GM23338 (cell line): ENCODE measurements around the gene RBBP8. TPM values are rescaled to one million over a fixed set of nuclear protein-coding genes. Genes with fewer than 3 reads are reported as not detected.
A peak's percentile ranks its signal among the peaks of the same experiment; 100 is the strongest.

Experiments used
- ATAC-seq: fragments of 200-7000 bp; cut with Tn5 transposase; 3 replicates; pipeline ENCODE4 v1.9.1; 2020
- DNase-seq: peaks from one replicate; pipeline ENCODE4 v3.0.0-alpha.2; 2015; ENCODE audit warnings: low spot score
- H2AFZ ChIP-seq: fragments of 200-600 bp; sonication (generic); 2 replicates; pipeline ENCODE4 v1.8.0; 2016; ENCODE audit warnings: antibody characterized with exemption, mild to moderate bottlenecking, moderate library complexity
- H3F3A ChIP-seq: fragments of 200-600 bp; sonication (generic); replicated peaks from 2 replicates; pipeline ENCODE4 v1.8.0; 2017; ENCODE audit warnings: antibody characterized with exemption, mixed run types, low read depth
- H3K27ac ChIP-seq: fragments of 200-600 bp; sonication (generic); 2 replicates; pipeline ENCODE4 v1.6.1; 2016; ENCODE audit warnings: low read depth
- H3K27me3 ChIP-seq: fragments of 200-600 bp; sonication (generic); 2 replicates; pipeline ENCODE4 v1.8.0; 2016; ENCODE audit warnings: mild to moderate bottlenecking, mixed run types, moderate library complexity; ENCODE audit not compliant: insufficient read depth
- H3K36me3 ChIP-seq: fragments of 200-600 bp; sonication (generic); 2 replicates; pipeline ENCODE4 v1.8.0; 2016; ENCODE audit warnings: mild to moderate bottlenecking; ENCODE audit not compliant: insufficient read depth
- H3K4me1 ChIP-seq: fragments of 200-600 bp; sonication (generic); 2 replicates; pipeline ENCODE4 v1.8.0; 2016; ENCODE audit warnings: mild to moderate bottlenecking, moderate library complexity; ENCODE audit not compliant: insufficient read depth
- H3K4me2 ChIP-seq: fragments of 200-600 bp; sonication (generic); 2 replicates; pipeline ENCODE4 v1.7.1; 2017; ENCODE audit warnings: mixed run types
- H3K4me3 ChIP-seq: fragments of 200-600 bp; sonication (generic); 2 replicates; pipeline ENCODE4 v1.6.1; 2016; ENCODE audit warnings: mixed run types
- H3K79me2 ChIP-seq: fragments of 200-600 bp; sonication (generic); replicated peaks from 2 replicates; pipeline ENCODE4 v1.8.0; 2017; ENCODE audit warnings: mild to moderate bottlenecking; ENCODE audit not compliant: insufficient read depth
- H3K9me2 ChIP-seq: fragments of 200-600 bp; sonication (generic); 2 replicates; pipeline ENCODE4 v1.8.0; 2017; ENCODE audit not compliant: insufficient read depth
- H4K20me1 ChIP-seq: fragments of 200-600 bp; sonication (generic); replicated peaks from 2 replicates; pipeline ENCODE4 v1.8.0; 2017; ENCODE audit warnings: mild to moderate bottlenecking; ENCODE audit not compliant: insufficient read depth
- H3K27ac Mint-ChIP-seq: 2 replicates; pipeline ENCODE4 v1.8.0; 2020; ENCODE audit warnings: inconsistent platforms, mild to moderate bottlenecking, moderate library complexity, mixed read lengths
- H3K27me3 Mint-ChIP-seq: 3 replicates; pipeline ENCODE4 v1.8.0; 2022; ENCODE audit warnings: low read depth, mild to moderate bottlenecking, moderate library complexity, mixed read lengths, inconsistent platforms; ENCODE audit not compliant: insufficient read depth, poor library complexity
- H3K36me3 Mint-ChIP-seq: 3 replicates; pipeline ENCODE4 v1.8.0; 2021; ENCODE audit warnings: low read depth, mild to moderate bottlenecking, inconsistent platforms, moderate library complexity, mixed read lengths
- H3K4me1 Mint-ChIP-seq: 3 replicates; pipeline ENCODE4 v1.8.0; 2020; ENCODE audit warnings: mild to moderate bottlenecking, inconsistent platforms, mixed read lengths
- H3K4me3 Mint-ChIP-seq: 3 replicates; pipeline ENCODE4 v1.8.0; 2021; ENCODE audit warnings: moderate library complexity, mild to moderate bottlenecking, inconsistent platforms, mixed read lengths
- H3K9me3 Mint-ChIP-seq: 3 replicates; pipeline ENCODE4 v1.8.0; 2020; ENCODE audit warnings: moderate library complexity, mild to moderate bottlenecking, inconsistent platforms, mixed read lengths
- CREB1 ChIP-seq: fragments of 250-450 bp; sonication (Bioruptor Pico); IDR thresholded peaks from 2 replicates; pipeline ENCODE4 v1.5.0; 2020; ENCODE audit warnings: low read depth, mild to moderate bottlenecking, moderate library complexity
- ETS1 ChIP-seq: IDR thresholded peaks from 2 replicates; pipeline ENCODE4 v1.6.1; 2016; ENCODE audit warnings: antibody characterized with exemption
- EZH2 ChIP-seq: fragments of 200-600 bp; sonication (generic); IDR thresholded peaks from one replicate; pipeline ENCODE4 v1.8.0; 2017; ENCODE audit warnings: antibody characterized with exemption, mild to moderate bottlenecking, low read depth; ENCODE audit not compliant: unreplicated experiment
- EZH2phosphoT487 ChIP-seq: fragments of 200-600 bp; sonication (generic); IDR thresholded peaks from one replicate; pipeline ENCODE4 v1.8.1; 2018; ENCODE audit warnings: antibody characterized with exemption; ENCODE audit not compliant: unreplicated experiment
- JUNB ChIP-seq: IDR thresholded peaks from one replicate; pipeline ENCODE4 v1.6.1; 2016; ENCODE audit warnings: antibody characterized with exemption; ENCODE audit not compliant: unreplicated experiment
- NANOG ChIP-seq: IDR thresholded peaks from 2 replicates; pipeline ENCODE4 v1.6.1; 2016; ENCODE audit warnings: antibody characterized with exemption, borderline replicate concordance
- POLR2AphosphoS5 ChIP-seq: IDR thresholded peaks from 2 replicates; pipeline ENCODE4 v1.6.1; 2016; ENCODE audit warnings: antibody characterized with exemption, low read depth
- STAT1 ChIP-seq: IDR thresholded peaks from one replicate; pipeline ENCODE4 v1.6.1; 2016; ENCODE audit warnings: antibody characterized with exemption; ENCODE audit not compliant: unreplicated experiment
- ZNF114 ChIP-seq: fragments of 250-450 bp; sonication (Bioruptor Pico); IDR thresholded peaks from 2 replicates; pipeline ENCODE4 v1.5.0; 2020; ENCODE audit warnings: mild to moderate bottlenecking, moderate library complexity
- ZNF462 ChIP-seq: fragments of 250-450 bp; sonication (Bioruptor Pico); IDR thresholded peaks from 2 replicates; pipeline ENCODE4 v1.5.0; 2020; ENCODE audit warnings: mild to moderate bottlenecking, moderate library complexity
- polyA plus RNA-seq: library from polyadenylated mRNA; unstranded; fragments of >200 nt; fragmentation: Nextera tagmentation; extraction: Ambion mirVana; gene quantifications from 2 replicates; pipeline ENCODE4 v1.2.1, GENCODE V29; 2016
- total RNA-seq: library from RNA; depleted of rRNA; stranded (reverse); fragments of >200 nt; shearing (Covaris generic); gene quantifications from 2 replicates; pipeline ENCODE4 v1.2.3, GENCODE V29; 2014
- TF ChIP-seq, protein P1 (sequence below): IDR thresholded peaks from one replicate; pipeline ENCODE4 v1.6.1; 2018; ENCODE audit warnings: antibody characterized with exemption; ENCODE audit not compliant: unreplicated experiment

RBBP8 gene
- total and polyA plus RNA-seq, 2 experiments from 2014 or later: 53.3 to 55.6 TPM

DNA sequence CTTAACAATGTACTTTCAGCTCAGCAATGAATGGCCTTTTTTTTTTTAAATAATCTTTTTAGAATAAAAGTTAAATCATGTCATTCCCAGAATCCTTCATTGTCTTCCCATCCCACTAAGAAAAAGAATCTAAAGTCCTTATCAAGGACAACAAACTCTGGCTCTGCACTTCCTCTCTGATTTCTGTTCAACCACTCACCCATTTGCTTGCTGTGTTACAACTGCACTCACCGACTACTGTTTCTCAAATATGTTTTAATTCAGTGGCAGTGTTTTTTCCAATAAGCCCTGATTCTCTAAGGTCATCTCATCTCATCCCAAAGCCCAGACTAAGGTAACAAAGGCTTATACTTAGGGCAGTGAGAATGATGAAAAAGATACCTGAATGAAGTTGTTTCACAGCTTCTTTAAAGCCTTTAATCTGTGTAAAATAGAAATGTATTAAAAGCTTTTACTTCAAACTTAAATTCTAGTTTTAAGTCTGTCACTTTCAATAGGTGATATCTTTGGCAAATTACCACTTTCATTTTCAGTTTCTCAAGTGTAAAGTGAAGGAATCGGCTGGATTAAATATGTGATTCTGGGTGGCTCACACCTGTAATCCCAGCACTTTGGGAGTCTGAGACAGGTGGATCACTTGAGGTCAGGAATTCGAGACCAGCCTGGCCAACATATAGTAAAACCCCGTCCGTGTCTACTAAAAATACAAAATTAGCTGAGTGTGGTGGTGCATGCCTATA lies 87.6 kb downstream of the RBBP8 start:
- peaks cover 34% of the 10 kb centered on the region; the same call in 2 of the 3 replicates for H3K36me3 Mint-ChIP-seq
- Histone ChIP-seq H4K20me1 (no peaks in the 10 kb centered on the region), H3K4me3 (no peak overlapping the region), H3K79me2 (no peaks in the 10 kb centered on the region), H3K36me3 (peaks cover 13% of the 10 kb centered on the region), H3K4me2 (no peak overlapping the region), H3K9me2 (no peaks in the 10 kb centered on the region), H3K4me1 (no peaks in the 10 kb centered on the region), H3K27me3 (no peaks in the 10 kb centered on the region), H3K27ac (peak overlapping the region; percentile 50; the same call in 1 of the 2 replicates), H2AFZ (no peak overlapping the region), H3F3A (no peaks in the 10 kb centered on the region)
- no peak overlapping the region for H3K4me3 Mint-ChIP-seq
- no peak overlapping the region for H3K27ac Mint-ChIP-seq
- H3K27me3 Mint-ChIP-seq: no peaks in the 10 kb centered on the region
- no peaks in the 10 kb centered on the region for H3K4me1 Mint-ChIP-seq
- no peaks in the 10 kb centered on the region for H3K9me3 Mint-ChIP-seq
- TF ChIP-seq ETS1 (no peak), EZH2phosphoT487 (no peak), ZNF114 (CRISPR knock-in tag) (no peak), EZH2 (no peak), POLR2AphosphoS5 (no peak), NANOG (no peak), ZNF462 (CRISPR knock-in tag) (no peak), JUNB (no peak), CREB1 (no peak), STAT1 (no peak)
- TF ChIP-seq, protein P1, sequence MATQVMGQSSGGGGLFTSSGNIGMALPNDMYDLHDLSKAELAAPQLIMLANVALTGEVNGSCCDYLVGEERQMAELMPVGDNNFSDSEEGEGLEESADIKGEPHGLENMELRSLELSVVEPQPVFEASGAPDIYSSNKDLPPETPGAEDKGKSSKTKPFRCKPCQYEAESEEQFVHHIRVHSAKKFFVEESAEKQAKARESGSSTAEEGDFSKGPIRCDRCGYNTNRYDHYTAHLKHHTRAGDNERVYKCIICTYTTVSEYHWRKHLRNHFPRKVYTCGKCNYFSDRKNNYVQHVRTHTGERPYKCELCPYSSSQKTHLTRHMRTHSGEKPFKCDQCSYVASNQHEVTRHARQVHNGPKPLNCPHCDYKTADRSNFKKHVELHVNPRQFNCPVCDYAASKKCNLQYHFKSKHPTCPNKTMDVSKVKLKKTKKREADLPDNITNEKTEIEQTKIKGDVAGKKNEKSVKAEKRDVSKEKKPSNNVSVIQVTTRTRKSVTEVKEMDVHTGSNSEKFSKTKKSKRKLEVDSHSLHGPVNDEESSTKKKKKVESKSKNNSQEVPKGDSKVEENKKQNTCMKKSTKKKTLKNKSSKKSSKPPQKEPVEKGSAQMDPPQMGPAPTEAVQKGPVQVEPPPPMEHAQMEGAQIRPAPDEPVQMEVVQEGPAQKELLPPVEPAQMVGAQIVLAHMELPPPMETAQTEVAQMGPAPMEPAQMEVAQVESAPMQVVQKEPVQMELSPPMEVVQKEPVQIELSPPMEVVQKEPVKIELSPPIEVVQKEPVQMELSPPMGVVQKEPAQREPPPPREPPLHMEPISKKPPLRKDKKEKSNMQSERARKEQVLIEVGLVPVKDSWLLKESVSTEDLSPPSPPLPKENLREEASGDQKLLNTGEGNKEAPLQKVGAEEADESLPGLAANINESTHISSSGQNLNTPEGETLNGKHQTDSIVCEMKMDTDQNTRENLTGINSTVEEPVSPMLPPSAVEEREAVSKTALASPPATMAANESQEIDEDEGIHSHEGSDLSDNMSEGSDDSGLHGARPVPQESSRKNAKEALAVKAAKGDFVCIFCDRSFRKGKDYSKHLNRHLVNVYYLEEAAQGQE: no peak
- DNase-seq: no peak
- ATAC-seq: no peak
